Measurements from ENCODE around the gene GDPD5.

The GDPD5 gene

GRCh38 chr11:75510004-75510722 is 15.6 kb downstream of the GDPD5 start:
- DNase-seq = no peak

GRCh38 chr11:75509020-75509720 is 16.6 kb downstream of the GDPD5 start:
- no peak for DNase-seq

GRCh38 chr11:75508051-75508561 is 17.6 kb downstream of the GDPD5 start:
- no peak for DNase-seq

GRCh38 chr11:75507571-75507970 is 18.2 kb downstream of the GDPD5 start:
- DNase-seq = no peak

- no peak for DNase-seq
Observed at GRCh38 chr11:75506827-75507226, 18.9 kb downstream of the GDPD5 start.

- DNase-seq = no peak
Observed at GRCh38 chr11:75505916-75506692, 19.6 kb downstream of the GDPD5 start.

- DNase-seq = no peak
Observed at GRCh38 chr11:75504501-75504900, 21.2 kb downstream of the GDPD5 start.

- DNase-seq = no peak
Observed at GRCh38 chr11:75503531-75504099, 22.1 kb downstream of the GDPD5 start.

GRCh38 chr11:75502138-75502537 is 23.6 kb downstream of the GDPD5 start:
- DNase-seq = no peak

GRCh38 chr11:75500742-75501141 is 25.0 kb downstream of the GDPD5 start:
- no peak for DNase-seq

- no peak for DNase-seq
Observed at GRCh38 chr11:75499423-75500190, 26.1 kb downstream of the GDPD5 start.

- DNase-seq = no peak
Observed at GRCh38 chr11:75498556-75499255, 27.0 kb downstream of the GDPD5 start.

- DNase-seq = no peak
Observed at GRCh38 chr11:75497788-75498409, 27.8 kb downstream of the GDPD5 start.

- DNase-seq = no peak
Observed at GRCh38 chr11:75496305-75496752, 29.4 kb downstream of the GDPD5 start.

- DNase-seq = no peak
Observed at GRCh38 chr11:75495749-75496304, 29.9 kb downstream of the GDPD5 start.

GRCh38 chr11:75493626-75494025 is 32.1 kb downstream of the GDPD5 start:
- DNase-seq = no peak

- DNase-seq = peak; percentile 44
Observed at GRCh38 chr11:75492181-75492820, 33.4 kb downstream of the GDPD5 start.

GRCh38 chr11:75491465-75491864 is 34.3 kb downstream of the GDPD5 start:
- DNase-seq = no peak

- DNase-seq = no peak
Observed at GRCh38 chr11:75490221-75491181, 35.2 kb downstream of the GDPD5 start.

Measured in activated T-cell treated with anti-CD3 and anti-CD28 coated beads for 4 hours (primary cell).